GM21619 (cell line): ENCODE measurements around the gene AKNA.

ENCODE experiments used
- ATAC-seq: cut with Tn5 transposase; IDR thresholded peaks from one replicate; pipeline ENCODE4 v1.9.1; 2021; ENCODE audit not compliant: unreplicated experiment

Gene AKNA

DNA sequence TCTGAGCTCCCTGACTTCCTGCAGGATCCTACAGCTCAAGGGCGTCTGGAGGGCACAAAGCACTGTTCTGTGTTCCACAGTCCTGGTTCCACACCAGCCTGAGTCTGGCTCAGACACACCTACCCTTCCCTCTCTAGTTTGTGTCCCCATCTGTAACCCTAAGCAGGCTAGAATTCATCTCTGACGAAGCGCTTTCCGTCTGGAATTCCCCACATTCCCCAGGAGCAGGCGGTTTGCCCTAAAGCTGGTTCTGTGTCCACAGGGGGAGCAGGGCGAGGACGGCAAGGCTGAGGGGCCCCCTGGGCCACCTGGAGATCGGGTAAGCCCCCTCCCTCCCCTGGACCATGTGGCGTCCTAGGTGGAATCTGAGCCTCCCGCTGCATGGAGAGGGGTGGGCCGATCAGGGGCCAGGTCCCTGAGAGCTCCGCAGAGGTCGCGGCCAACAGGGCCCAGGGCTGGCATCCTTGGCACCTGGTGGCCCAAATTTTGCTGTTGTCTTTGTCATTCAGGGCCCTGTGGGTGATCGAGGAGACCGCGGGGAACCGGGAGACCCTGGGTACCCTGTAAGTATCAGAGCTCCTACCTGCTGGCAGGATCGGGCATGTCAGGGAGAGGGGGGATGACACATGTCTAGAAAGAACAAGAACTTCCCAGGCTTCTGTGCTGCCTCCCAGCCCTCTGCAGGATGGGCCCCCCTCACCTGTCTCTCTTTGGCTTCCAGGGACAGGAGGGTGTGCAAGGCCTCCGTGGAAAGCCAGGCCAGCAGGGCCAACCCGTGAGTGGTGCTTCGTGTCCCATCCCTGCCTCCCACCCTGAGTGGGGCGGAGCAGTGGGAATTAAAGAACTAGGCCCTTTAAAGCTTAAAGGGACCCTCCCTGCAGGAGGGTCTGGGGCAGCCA, 99.3 kb downstream of the AKNA start:
- no peak for ATAC-seq

DNA sequence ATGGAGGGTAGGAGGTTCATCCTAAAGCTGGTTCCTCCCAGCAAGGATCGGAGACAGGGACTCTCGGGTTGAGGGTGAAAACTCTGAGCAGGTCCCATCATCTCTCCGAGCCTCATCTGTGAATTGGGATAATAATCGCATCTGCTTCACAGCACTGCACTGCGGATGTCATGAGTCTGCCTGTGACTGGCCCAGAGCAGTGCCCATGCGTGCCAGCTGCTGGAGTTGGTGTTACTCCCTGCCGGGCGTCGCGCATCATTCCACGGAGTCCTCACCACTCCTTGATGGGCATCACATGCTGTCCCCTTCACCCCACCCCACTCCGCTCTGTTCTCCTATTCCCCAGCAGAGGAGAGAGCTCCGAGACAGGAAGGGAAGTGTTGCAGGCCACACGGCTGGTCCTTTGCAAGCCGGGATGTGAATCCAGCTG, 100.0 kb downstream of the AKNA start:
- ATAC-seq, result no peak

DNA sequence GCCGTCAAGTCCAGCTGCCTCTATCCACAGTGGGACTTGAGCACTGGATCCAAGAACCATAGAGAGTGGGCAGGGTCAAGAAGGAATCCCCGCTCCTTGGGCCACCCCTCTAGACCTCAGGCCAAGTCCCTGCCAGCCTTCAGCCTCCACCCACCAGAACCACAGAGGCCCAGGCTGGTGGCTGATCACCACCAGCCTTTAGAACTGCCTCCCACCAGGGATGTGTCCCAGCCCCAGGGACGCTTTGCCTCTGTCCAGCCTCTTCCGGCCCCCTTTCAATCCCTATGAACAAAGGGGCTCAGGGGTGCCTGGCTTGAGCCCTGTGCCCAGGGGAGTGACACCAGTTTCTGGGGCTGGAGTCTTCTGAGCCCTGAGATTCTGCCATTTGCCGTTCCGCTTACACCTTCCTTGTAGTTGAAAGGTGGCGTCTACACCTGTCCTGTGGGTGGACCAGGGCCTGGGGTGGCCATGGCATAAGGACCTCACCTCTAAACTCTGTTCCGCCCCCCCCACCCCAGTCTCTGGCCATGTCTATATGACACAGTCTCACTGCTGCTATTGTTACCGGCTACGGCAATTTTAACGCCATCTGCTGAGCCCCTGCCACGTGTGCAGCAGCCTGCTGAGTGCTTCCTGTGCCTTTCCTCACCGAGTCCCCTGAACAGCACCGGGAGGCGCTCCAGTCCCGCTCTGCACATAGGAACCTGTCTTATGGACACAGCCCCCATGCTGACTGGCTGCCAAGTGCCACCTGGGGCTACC, 100.6 kb downstream of the AKNA start:
- no peak for ATAC-seq

DNA sequence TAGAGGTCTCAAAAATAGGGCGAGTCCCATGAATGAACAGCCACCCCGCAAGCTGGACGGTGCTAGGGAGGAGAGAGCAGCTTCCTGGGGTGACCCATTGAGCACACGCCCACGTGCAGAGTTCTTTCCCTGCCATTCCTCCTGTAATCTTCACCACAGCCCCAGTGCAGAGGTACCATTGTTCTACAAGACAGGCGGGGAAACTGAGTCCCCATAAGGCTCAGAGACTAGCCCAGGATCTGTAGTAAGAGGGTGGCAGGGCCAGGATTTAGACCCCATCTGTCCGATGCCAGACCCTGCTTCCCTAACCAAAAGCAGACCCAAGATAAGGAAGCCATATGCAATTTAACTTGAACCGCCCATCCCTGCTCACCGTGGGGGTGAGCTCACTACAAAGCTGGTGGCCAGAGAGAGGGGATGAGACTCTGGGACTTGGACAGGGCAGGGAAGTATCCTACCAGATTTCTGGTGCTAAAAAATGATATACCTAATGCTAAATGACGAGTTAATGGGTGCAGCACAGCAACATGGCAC, 101.6 kb downstream of the AKNA start:
- ATAC-seq, result no peak

DNA sequence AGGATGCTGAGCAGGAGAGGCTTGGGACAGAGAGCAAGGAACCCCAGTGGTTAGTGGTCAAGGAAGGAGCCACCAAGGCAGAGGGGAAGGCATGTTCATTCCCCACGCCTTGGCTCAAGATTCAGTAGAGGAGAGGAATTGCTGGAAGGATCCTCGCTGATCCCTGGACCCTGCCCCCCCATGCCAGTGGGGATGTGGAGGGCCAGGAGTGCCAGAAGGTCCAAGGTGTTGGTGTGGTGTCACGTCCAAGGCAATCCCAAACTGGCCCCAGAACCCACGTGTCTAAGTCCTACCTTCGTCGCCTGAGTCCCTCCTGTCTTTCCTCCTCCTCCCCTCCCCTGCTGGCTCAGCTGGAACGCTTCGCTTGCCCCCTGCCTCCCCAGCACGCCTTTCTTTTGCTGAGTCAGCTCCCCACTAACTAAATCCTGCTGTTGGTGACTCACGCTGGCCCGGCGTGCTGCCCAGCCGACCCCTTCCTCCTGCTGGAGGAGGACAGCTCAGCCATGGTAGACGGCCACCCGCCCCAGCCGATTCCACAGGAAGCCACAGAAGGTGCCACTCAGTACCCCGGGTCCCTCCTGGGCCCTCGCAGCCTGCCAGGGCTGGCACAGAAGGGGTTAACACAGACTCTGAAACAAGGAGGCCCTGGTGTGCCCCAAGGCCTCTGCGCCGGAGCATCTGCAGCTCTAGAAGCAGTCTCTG, 102.5 kb downstream of the AKNA start:
- ATAC-seq, result no peak

DNA sequence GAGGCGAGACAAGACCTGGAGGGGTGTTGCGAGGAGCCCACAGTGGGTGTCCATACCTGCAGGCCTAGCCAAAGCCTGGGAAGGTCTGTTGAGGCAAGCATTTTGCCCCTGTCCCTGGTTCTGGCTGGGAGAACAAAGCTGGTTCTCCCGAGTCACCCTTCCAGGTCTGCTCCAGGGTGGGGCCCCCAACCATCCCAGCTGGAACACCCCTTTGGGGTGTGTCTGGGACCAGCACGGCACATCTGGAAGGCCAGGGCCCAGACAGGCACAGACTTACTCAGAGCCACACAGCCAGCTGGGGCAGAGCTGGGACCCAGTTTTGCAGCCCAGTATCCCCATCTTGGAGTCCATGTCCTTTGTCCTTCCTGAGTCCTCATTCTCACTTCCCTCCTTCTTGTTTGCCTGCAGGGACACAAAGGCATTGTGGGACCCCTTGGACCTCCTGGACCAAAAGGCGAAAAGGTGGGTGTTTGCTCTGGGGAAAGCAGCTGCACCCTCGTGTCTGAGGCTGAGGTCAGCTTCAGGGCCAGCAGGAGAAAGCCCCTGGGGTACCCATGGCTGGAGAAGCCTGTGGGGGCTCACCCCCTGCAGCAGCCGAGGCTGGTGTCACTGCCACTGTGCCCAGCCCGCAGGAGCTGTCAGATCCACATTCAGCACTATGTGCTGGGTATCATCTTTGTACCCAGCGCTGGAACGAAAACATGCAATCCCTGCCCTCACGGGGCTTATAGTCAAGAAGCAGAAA, 103.3 kb downstream of the AKNA start:
- ATAC-seq, result no peak
